ENCODE results near the gene RREB1.

GRCh38 chr6:7283676-7284075 is 175.9 kb downstream of the RREB1 start:
- TF ChIP-seq CTCF (IDR thresholded peaks at IDR 0.05) (no peak), POLR2A (IDR thresholded peaks at IDR 0.05) (no peak)

Measured in suprapubic skin (tissue), 3 donors.